CD14-positive monocyte (primary cell): ENCODE data around the gene KLHL10. TPM values are rescaled to one million over a fixed set of nuclear protein-coding genes. Genes with fewer than 3 reads are reported as not detected.

Experiments used
- DNase-seq, 3 donors: peaks; one replicate each; pipeline ENCODE4 v3.0.0-alpha.2; 2011 to 2022
- H2AFZ ChIP-seq: 2 replicates; pipeline ENCODE4 v1.6.0; 2012; ENCODE audit warnings: mild to moderate bottlenecking, low read depth, low read length, inconsistent platforms; ENCODE audit not compliant: insufficient read depth, poor library complexity, severe bottlenecking
- H3K27ac ChIP-seq, 2 donors: 1 replicate in 1 of 2; 2 replicates in 1 of 2; pipeline ENCODE4 v1.5.1; 2012 to 2013; ENCODE audit warnings: low read length in 2 of 2, control low read depth in 1 of 2, inconsistent platforms in 1 of 2, low read depth in 1 of 2, mild to moderate bottlenecking in 1 of 2
- H3K27me3 ChIP-seq, 2 donors: one replicate each; pipeline versions ENCODE4 v1.6.0 to v1.6.1; 2011 to 2013; ENCODE audit warnings: low read length in 2 of 2; ENCODE audit not compliant: control insufficient read depth in 2 of 2, insufficient read depth in 2 of 2
- H3K36me3 ChIP-seq, 2 donors: replicated peaks in 1 of 2; 1 replicate in 1 of 2; 2 replicates in 1 of 2; pipeline versions ENCODE4 v1.5.1 to v1.6.1; 2012 to 2013; ENCODE audit warnings: low read length in 2 of 2, control low read depth in 1 of 2, inconsistent platforms in 1 of 2, mild to moderate bottlenecking in 1 of 2; ENCODE audit not compliant: insufficient read depth in 2 of 2, control insufficient read depth in 1 of 2
- H3K4me1 ChIP-seq, 2 donors: 1 replicate in 1 of 2; 2 replicates in 1 of 2; pipeline versions ENCODE4 v1.5.1 to v1.6.1; 2012 to 2013; ENCODE audit warnings: low read length in 2 of 2, control low read depth in 1 of 2, inconsistent platforms in 1 of 2, mild to moderate bottlenecking in 1 of 2, moderate library complexity in 1 of 2; ENCODE audit not compliant: insufficient read depth in 2 of 2, control insufficient read depth in 1 of 2
- H3K4me2 ChIP-seq: replicated peaks from 2 replicates; pipeline ENCODE3; 2012; ENCODE audit warnings: low read length, moderate library complexity, mild to moderate bottlenecking; ENCODE audit not compliant: poor library complexity, severe bottlenecking; ENCODE audit errors: extremely low read depth
- H3K4me3 ChIP-seq, 3 experiments: fragments of 200-600 bp in 1 of 3; sonication (generic) in 1 of 3; replicated peaks in 1 of 3; 1 replicate in 2 of 3; 2 replicates in 1 of 3; pipeline ENCODE4 v1.5.1; 2011 to 2013; ENCODE audit warnings: low read length in 3 of 3, mild to moderate bottlenecking in 3 of 3, control low read depth in 2 of 3, low read depth in 2 of 3, inconsistent platforms in 1 of 3, moderate library complexity in 1 of 3
- H3K79me2 ChIP-seq: 2 replicates; pipeline ENCODE4 v1.6.0; 2012; ENCODE audit warnings: mild to moderate bottlenecking, control low read depth, inconsistent platforms, low read length, moderate library complexity; ENCODE audit not compliant: insufficient read depth
- H3K9ac ChIP-seq: 2 replicates; pipeline ENCODE4 v1.6.0; 2017; ENCODE audit warnings: low read length, mild to moderate bottlenecking; ENCODE audit not compliant: insufficient read depth, poor library complexity, severe bottlenecking
- H3K9me3 ChIP-seq, 2 donors: replicated peaks in 1 of 2; 1 replicate in 1 of 2; 2 replicates in 1 of 2; pipeline versions ENCODE4 v1.5.1 to v1.6.1; 2012 to 2013; ENCODE audit warnings: low read length in 2 of 2, control low read depth in 1 of 2; ENCODE audit not compliant: control insufficient read depth in 1 of 2, insufficient read depth in 1 of 2
- H4K20me1 ChIP-seq: 2 replicates; pipeline ENCODE4 v1.6.0; 2012; ENCODE audit warnings: mild to moderate bottlenecking, low read length, control low read depth, moderate library complexity; ENCODE audit not compliant: insufficient read depth
- H3K27ac Mint-ChIP-seq, 7 donors: one replicate each; pipeline ENCODE4 v1.8.0; 2020; ENCODE audit warnings: mild to moderate bottlenecking in 7 of 7, mixed read lengths in 7 of 7, moderate library complexity in 6 of 7, inconsistent platforms in 2 of 7
- H3K27me3 Mint-ChIP-seq, 3 donors: one replicate each; pipeline ENCODE4 v1.8.0; 2021 to 2022; ENCODE audit warnings: low read depth in 3 of 3, mild to moderate bottlenecking in 3 of 3, mixed read lengths in 3 of 3, moderate library complexity in 3 of 3, inconsistent platforms in 1 of 3
- H3K36me3 Mint-ChIP-seq, 2 donors: one replicate each; pipeline ENCODE4 v1.8.0; 2020; ENCODE audit warnings: mixed read lengths in 2 of 2, inconsistent platforms in 1 of 2, mild to moderate bottlenecking in 1 of 2
- H3K4me1 Mint-ChIP-seq: one replicate; pipeline ENCODE4 v1.8.0; 2020; ENCODE audit warnings: mild to moderate bottlenecking, mixed read lengths
- H3K4me3 Mint-ChIP-seq, 2 donors: one replicate each; pipeline ENCODE4 v1.8.0; 2020; ENCODE audit warnings: mild to moderate bottlenecking in 2 of 2, mixed read lengths in 2 of 2, moderate library complexity in 1 of 2
- H3K9me3 Mint-ChIP-seq, 7 donors: one replicate each; pipeline ENCODE4 v1.8.0; 2020 to 2022; ENCODE audit warnings: mixed read lengths in 7 of 7, mild to moderate bottlenecking in 6 of 7, moderate library complexity in 6 of 7, inconsistent platforms in 2 of 7
- WGBS: methylation state at CpG from one replicate; pipeline ENCODE4 v1.1.5; 2013; ENCODE audit warnings: missing lambda C conversion rate; ENCODE audit not compliant: insufficient coverage; 5-methylcytosine and 5-hydroxymethylcytosine counted together
- intact Hi-C, 2 donors: fragments of 100-400 bp; cut with micrococcal nuclease; formaldehyde crosslinking; loops; one replicate each; pipeline versions ENCODE4 v1.15.0 to v1.15.1; 2023
- polyA plus RNA-seq, 3 donors: library from polyadenylated mRNA; depleted of rRNA in 1 of 3; unstranded in 2 of 3; stranded (reverse) in 1 of 3; fragments of 300-500 nt in 2 of 3; fragments of >200 nt in 1 of 3; fragmentation: Illumina TruSeq in 2 of 3; gene quantifications; 1 replicate in 2 of 3; 2 replicates in 1 of 3; pipeline ENCODE4 v1.2.3, GENCODE V29; 2012 to 2021
- TF ChIP-seq, protein P1 (sequence below): fragments of 200-600 bp; IDR thresholded peaks from one replicate; pipeline ENCODE4 v1.8.0; 2022; ENCODE audit warnings: antibody characterized with exemption, mild to moderate bottlenecking

Gene KLHL10
- polyA plus RNA-seq, 3 donors = 0.15 TPM; not detected in 2

DNA sequence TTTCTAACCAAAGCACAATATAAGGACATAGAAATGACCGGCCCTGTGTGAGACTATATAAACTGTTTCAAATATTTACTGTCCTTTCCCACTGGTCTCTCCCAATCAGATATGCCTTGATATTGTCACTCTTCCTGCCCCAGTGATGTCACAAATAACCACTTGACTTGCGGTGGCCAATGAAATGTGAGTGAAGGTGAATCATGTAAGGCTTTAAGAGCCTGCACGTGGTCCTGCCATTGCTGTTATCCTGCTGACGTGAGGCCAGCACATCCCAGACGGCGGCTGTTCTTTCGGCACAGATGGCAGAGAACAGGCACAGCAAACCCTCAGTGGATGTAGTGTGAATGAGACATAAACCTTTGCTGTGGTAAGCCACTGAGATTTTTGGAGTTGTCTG lies 33.0 kb downstream of the KLHL10 start:
- Mint-ChIP-seq H3K9me3 (peaks cover 0 to under 1% (median 0%) of the 10 kb centered on the region in 7 donors), H3K27ac (peak overlapping the region in 1 of 7 donors; percentile 43)

DNA sequence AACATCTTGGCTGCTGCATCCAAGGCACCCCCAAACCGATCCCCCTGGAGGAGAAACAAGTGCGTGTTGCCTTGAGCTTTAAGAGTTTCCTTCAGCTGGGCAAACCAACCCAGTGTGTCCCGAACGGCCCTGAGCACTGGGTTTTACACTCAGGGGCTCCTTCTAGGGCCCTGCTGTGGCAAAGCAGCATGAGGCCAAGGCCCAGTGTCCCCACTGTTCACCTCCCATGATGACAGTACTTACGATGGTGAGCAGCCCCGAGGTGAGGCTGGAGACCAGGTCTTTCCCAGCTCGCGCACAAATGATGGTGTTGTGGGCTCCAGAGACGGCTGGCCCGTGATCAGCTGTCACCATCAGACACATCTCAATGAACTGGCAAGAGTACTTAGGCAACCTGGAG lies 34.2 kb downstream of the KLHL10 start:
- Histone ChIP-seq H3K4me1 (no peaks in the 10 kb centered on the region), H3K9ac (no peak overlapping the region), H3K4me2 (no peak overlapping the region), H3K27ac (no peak overlapping the region), H4K20me1 (no peaks in the 10 kb centered on the region), H3K36me3 (peaks cover 70 to 84% of the 10 kb centered on the region in 2 donors), H3K4me3 (no peak overlapping the region), H3K9me3 (no peaks in the 10 kb centered on the region), H3K27me3 (no peaks in the 10 kb centered on the region), H3K79me2 (no peaks in the 10 kb centered on the region), H2AFZ (no peak overlapping the region)
- Mint-ChIP-seq H3K27me3 (no peaks in the 10 kb centered on the region), H3K9me3 (peaks cover 0 to 4% (median 0%) of the 10 kb centered on the region in 7 donors), H3K4me1 (no peaks in the 10 kb centered on the region), H3K4me3 (no peak overlapping the region), H3K27ac (peak overlapping the region in 2 of 7 donors; percentile 50 to 82), H3K36me3 (peaks cover 76 to 94% of the 10 kb centered on the region in 2 donors)
- TF ChIP-seq, protein P1, sequence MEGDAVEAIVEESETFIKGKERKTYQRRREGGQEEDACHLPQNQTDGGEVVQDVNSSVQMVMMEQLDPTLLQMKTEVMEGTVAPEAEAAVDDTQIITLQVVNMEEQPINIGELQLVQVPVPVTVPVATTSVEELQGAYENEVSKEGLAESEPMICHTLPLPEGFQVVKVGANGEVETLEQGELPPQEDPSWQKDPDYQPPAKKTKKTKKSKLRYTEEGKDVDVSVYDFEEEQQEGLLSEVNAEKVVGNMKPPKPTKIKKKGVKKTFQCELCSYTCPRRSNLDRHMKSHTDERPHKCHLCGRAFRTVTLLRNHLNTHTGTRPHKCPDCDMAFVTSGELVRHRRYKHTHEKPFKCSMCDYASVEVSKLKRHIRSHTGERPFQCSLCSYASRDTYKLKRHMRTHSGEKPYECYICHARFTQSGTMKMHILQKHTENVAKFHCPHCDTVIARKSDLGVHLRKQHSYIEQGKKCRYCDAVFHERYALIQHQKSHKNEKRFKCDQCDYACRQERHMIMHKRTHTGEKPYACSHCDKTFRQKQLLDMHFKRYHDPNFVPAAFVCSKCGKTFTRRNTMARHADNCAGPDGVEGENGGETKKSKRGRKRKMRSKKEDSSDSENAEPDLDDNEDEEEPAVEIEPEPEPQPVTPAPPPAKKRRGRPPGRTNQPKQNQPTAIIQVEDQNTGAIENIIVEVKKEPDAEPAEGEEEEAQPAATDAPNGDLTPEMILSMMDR = no peak
- 96% methylated on average over 6 of the region's 10 CpGs for WGBS
- intact Hi-C loops = no loop called here
- no peak for DNase-seq

More for the DNA sequence above, 33.0 kb downstream of the KLHL10 start:
- peaks cover 72 to 83% of the 10 kb centered on the region in 2 donors for H3K36me3 Mint-ChIP-seq
- no peaks in the 10 kb centered on the region for H3K27me3 Mint-ChIP-seq
- WGBS = 93% methylated on average over 5 of the region's 7 CpGs
- no peak overlapping the region for H3K4me2 ChIP-seq
- H3K4me3 ChIP-seq = no peak overlapping the region
- no peaks in the 10 kb centered on the region for H3K9me3 ChIP-seq
- no peak overlapping the region for H3K27ac ChIP-seq
- peaks cover under 1% of the 10 kb centered on the region for H3K4me1 Mint-ChIP-seq
- DNase-seq = no peak
- H4K20me1 ChIP-seq = no peaks in the 10 kb centered on the region
- no peak overlapping the region for H2AFZ ChIP-seq
- H3K27me3 ChIP-seq = no peaks in the 10 kb centered on the region
- H3K4me3 Mint-ChIP-seq = no peak overlapping the region
- H3K79me2 ChIP-seq = no peaks in the 10 kb centered on the region
- H3K4me1 ChIP-seq = peaks cover under 1 to 2% of the 10 kb centered on the region in 2 donors
- TF ChIP-seq, protein P1 = no peak
- H3K36me3 ChIP-seq = peaks cover 69 to 84% of the 10 kb centered on the region in 2 donors
- intact Hi-C loops = no loop called here
- no peak overlapping the region for H3K9ac ChIP-seq
